ENCODE data around the gene NCBP3. TPM values are rescaled to one million over a fixed set of nuclear protein-coding genes. Genes with fewer than 3 reads are reported as not detected.

Gene NCBP3
- total and polyA plus RNA-seq, 4 donors = 4.6 to 17.1 (median 8.3) TPM

- Histone ChIP-seq H3K27me3 (ENCODE audit: control insufficient read depth in 4 of 4, insufficient read depth in 4 of 4, low read length in 3 of 4) (no peaks in the 10 kb centered on the region), H3K36me3 (ENCODE audit: control insufficient read depth in 4 of 4, insufficient read depth in 3 of 4, low read depth in 1 of 4, low read length in 3 of 4) (no peaks in the 10 kb centered on the region), H3K9ac (ENCODE audit: low read depth in 1 of 2, low read length in 2 of 2) (no peak overlapping the region), H3K27ac (ENCODE audit: low read depth in 1 of 2, low read length in 2 of 2) (no peak overlapping the region), H3K4me1 (ENCODE audit: control insufficient read depth in 4 of 4, insufficient read depth in 4 of 4, low read length in 3 of 4) (no peaks in the 10 kb centered on the region), H3K4me3 (ENCODE audit: low read depth in 1 of 3, low read length in 3 of 3) (no peak overlapping the region), H3K9me3 (ENCODE audit: control insufficient read depth in 4 of 4, low read length in 3 of 4) (no peaks in the 10 kb centered on the region)
- 89% methylated on average over 14 of the region's 14 CpGs for WGBS
- DNase-seq (ENCODE audit: low spot score) = no peak
- TF ChIP-seq MAX (IDR thresholded peaks at IDR 0.05) (no peak), FOXA2 (IDR thresholded peaks at IDR 0.05) (no peak), HNF4A (conservative IDR thresholded peaks at IDR 0.05) (no peak), SP1 (IDR thresholded peaks at IDR 0.05) (no peak)
These were observed 82.9 kb downstream of the NCBP3 start for GRCh38 chr17:3762922-3763776.

DNA sequence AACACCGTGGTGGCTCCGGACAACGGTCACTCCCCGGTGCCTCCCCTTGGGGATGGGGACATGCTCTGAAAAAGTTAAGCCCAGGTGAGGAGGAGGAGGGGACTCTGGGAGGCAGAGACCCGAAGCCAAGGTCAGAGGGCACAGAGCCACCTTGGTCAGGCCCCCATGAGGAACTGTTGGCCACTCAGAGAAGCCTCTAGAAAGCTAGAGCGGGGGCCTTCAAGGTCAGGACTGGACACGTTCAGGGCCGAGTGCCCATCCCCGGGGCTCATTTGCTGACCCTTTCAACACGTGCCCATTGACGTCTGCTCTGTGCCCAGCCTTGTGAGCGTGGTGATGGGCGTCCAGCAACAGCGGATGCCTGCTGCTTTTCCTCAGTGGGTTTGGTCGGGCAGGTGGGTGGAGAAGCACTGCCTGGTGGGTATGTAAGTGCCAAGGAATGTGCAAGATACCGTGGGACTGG lies 84.1 kb downstream of the NCBP3 start:
- WGBS = 87% methylated on average over 16 of the region's 16 CpGs
- H3K9me3 ChIP-seq (ENCODE audit: control insufficient read depth in 4 of 4, low read length in 3 of 4) = no peaks in the 10 kb centered on the region
- DNase-seq (ENCODE audit: low spot score) = no peak

DNA sequence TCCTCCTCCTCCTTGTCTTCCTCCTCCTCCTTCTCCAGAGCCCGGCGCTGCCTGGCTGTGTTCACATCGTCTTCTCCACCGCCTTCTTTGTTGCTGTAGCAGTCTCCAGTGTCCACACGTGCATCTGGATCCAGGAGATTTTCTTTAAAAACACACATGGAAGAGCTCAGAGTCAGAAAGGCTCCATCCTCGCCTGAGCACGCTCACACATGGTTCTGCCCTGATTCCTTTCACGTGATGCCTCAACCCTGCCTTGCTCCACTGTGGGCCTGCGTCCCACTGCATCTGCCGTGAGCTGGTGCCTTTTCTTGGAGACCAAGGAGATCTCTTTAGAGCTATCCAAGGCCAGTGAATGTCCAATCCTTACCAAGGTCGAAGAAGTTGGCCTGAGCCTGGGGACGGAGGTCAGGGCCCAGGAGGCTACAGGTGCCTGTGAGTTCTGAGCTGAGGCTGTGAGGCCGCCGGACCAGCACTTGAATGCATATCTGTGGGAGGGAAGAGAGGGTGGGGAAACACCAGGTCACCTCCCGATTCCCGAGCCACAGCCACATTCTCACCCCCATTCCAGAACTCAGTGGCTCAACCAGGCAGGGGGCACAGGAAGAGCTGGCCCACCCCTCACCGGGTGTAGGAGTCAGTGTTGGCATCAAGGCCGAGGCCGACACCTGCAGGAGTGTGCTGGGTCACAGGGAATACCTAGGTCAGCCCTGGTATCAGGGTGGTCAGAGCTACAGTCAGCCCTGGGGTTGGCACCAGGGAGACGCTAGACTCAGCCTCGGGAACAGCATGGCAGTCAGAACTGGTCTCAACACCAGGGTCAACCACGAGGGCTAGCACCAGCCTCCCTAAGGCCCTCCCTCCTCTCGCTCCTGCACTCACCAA lies 84.8 kb downstream of the NCBP3 start:
- H3K27me3 ChIP-seq (ENCODE audit: control insufficient read depth in 4 of 4, insufficient read depth in 4 of 4, low read length in 3 of 4) = no peaks in the 10 kb centered on the region
- no peak overlapping the region for H3K9ac ChIP-seq (ENCODE audit: low read depth in 1 of 2, low read length in 2 of 2)
- no peak overlapping the region for H3K27ac ChIP-seq (ENCODE audit: low read depth in 1 of 2, low read length in 2 of 2)
- 91% methylated on average over 23 of the region's 23 CpGs for WGBS
- no peaks in the 10 kb centered on the region for H3K9me3 ChIP-seq (ENCODE audit: control insufficient read depth in 4 of 4, low read length in 3 of 4)
- H3K4me1 ChIP-seq (ENCODE audit: control insufficient read depth in 4 of 4, insufficient read depth in 4 of 4, low read length in 3 of 4) = no peaks in the 10 kb centered on the region
- H3K4me3 ChIP-seq (ENCODE audit: low read depth in 1 of 3, low read length in 3 of 3) = no peak overlapping the region
- no peak for DNase-seq (ENCODE audit: low spot score)
- no peaks in the 10 kb centered on the region for H3K36me3 ChIP-seq (ENCODE audit: control insufficient read depth in 4 of 4, insufficient read depth in 3 of 4, low read depth in 1 of 4, low read length in 3 of 4)
- TF ChIP-seq CTCF (IDR thresholded peaks at IDR 0.05; ENCODE audit: low read depth, low read length, missing input control) (no peak), REST (IDR thresholded peaks at IDR 0.05) (no peak), FOXA2 (IDR thresholded peaks at IDR 0.05) (no peak), MAX (IDR thresholded peaks at IDR 0.05) (no peak), RAD21 (IDR thresholded peaks at IDR 0.05) (no peak), YY1 (IDR thresholded peaks at IDR 0.05) (no peak), SP1 (IDR thresholded peaks at IDR 0.05) (no peak)

More for the DNA sequence above, 84.1 kb downstream of the NCBP3 start:
- Histone ChIP-seq H3K27me3 (ENCODE audit: control insufficient read depth in 4 of 4, insufficient read depth in 4 of 4, low read length in 3 of 4) (no peaks in the 10 kb centered on the region), H3K9ac (ENCODE audit: low read depth in 1 of 2, low read length in 2 of 2) (no peak overlapping the region), H3K36me3 (ENCODE audit: control insufficient read depth in 4 of 4, insufficient read depth in 3 of 4, low read depth in 1 of 4, low read length in 3 of 4) (no peaks in the 10 kb centered on the region), H3K4me3 (ENCODE audit: low read depth in 1 of 3, low read length in 3 of 3) (no peak overlapping the region), H3K27ac (ENCODE audit: low read depth in 1 of 2, low read length in 2 of 2) (no peak overlapping the region), H3K4me1 (ENCODE audit: control insufficient read depth in 4 of 4, insufficient read depth in 4 of 4, low read length in 3 of 4) (no peaks in the 10 kb centered on the region)
- TF ChIP-seq ZBTB33 (IDR thresholded peaks at IDR 0.05) = no peak
- TF ChIP-seq RAD21 (IDR thresholded peaks at IDR 0.05) = no peak
- TF ChIP-seq MAX (IDR thresholded peaks at IDR 0.05) = no peak
- TF ChIP-seq, protein P1, sequence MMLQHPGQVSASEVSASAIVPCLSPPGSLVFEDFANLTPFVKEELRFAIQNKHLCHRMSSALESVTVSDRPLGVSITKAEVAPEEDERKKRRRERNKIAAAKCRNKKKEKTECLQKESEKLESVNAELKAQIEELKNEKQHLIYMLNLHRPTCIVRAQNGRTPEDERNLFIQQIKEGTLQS (IDR thresholded peaks at IDR 0.05) = no peak
